HG02642 (cell line): Measurements from ENCODE around the gene PLIN4.
"Not testable (repeated sequence)": the region's sequence is repeated elsewhere in the genome, so short reads cannot be mapped to it uniquely, and the experiment has no call there.

Source experiments
- ATAC-seq: cut with Tn5 transposase; IDR thresholded peaks from one replicate; pipeline ENCODE4 v1.9.1; 2021; ENCODE audit warnings: mild to moderate bottlenecking; ENCODE audit not compliant: unreplicated experiment, poor library complexity

Gene PLIN4

GRCh38 chr19:4527377-4527776 is 9.1 kb upstream of the PLIN4 start:
- not testable (repeated sequence) for ATAC-seq

- ATAC-seq = no peak
Measured at GRCh38 chr19:4525563-4526002, 7.3 kb upstream of the PLIN4 start.

GRCh38 chr19:4524808-4525562 is 6.7 kb upstream of the PLIN4 start:
- no peak for ATAC-seq

- ATAC-seq = no peak
Measured at GRCh38 chr19:4523306-4524110, 5.2 kb upstream of the PLIN4 start.

- ATAC-seq = no peak
Measured at GRCh38 chr19:4522291-4523002, 4.2 kb upstream of the PLIN4 start.

GRCh38 chr19:4521888-4522242 is 3.6 kb upstream of the PLIN4 start:
- ATAC-seq = no peak

- ATAC-seq = no peak
Measured at GRCh38 chr19:4521170-4521887, 3.0 kb upstream of the PLIN4 start.

- no peak for ATAC-seq
Measured at GRCh38 chr19:4519521-4520277, 1.4 kb upstream of the PLIN4 start.

- no peak for ATAC-seq
Measured at GRCh38 chr19:4519172-4519496, 848 bp upstream of the PLIN4 start.

- no peak for ATAC-seq
Measured at GRCh38 chr19:4517451-4518057, 732 bp downstream of the PLIN4 start.

GRCh38 chr19:4516939-4517300 is 1.4 kb downstream of the PLIN4 start:
- ATAC-seq = no peak

GRCh38 chr19:4516199-4516938 is 1.9 kb downstream of the PLIN4 start:
- ATAC-seq = no peak

- ATAC-seq = no peak
Measured at GRCh38 chr19:4515732-4516131, 2.6 kb downstream of the PLIN4 start.

GRCh38 chr19:4513248-4513647 is 5.0 kb downstream of the PLIN4 start:
- ATAC-seq = no peak

GRCh38 chr19:4512070-4512469 is 6.2 kb downstream of the PLIN4 start:
- ATAC-seq = no peak

- ATAC-seq = no peak
Measured at GRCh38 chr19:4511300-4512054, 6.8 kb downstream of the PLIN4 start.

- no peak for ATAC-seq
Measured at GRCh38 chr19:4510435-4511255, 7.6 kb downstream of the PLIN4 start.
